Diencephalon (tissue), 1 donor: ENCODE measurements around the gene PTGIS. TPM values are rescaled to one million over a fixed set of nuclear protein-coding genes. Genes with fewer than 3 reads are reported as not detected.

Experiments
- total RNA-seq: library from RNA; depleted of rRNA; stranded (reverse); fragments of >200 nt; gene quantifications from one replicate; pipeline ENCODE4 v1.2.3, GENCODE V29; 2014

PTGIS gene
- 11.1 TPM for total RNA-seq

GRCh38 chr20:49567421-49568277, at the start of gene PTGIS:
TSS of gene PTGIS (minus strand) at chr20:49568137. CDS start at chr20:49568116, 21 bp downstream.

GRCh38 chr20:49482621-49483017, 85.3 kb downstream of the PTGIS start, which contains the start of gene KCNB1:
TSS of gene KCNB1 (minus strand) at chr20:49482668. CDS start at chr20:49482480, 188 bp downstream.

Other genes starting within 250 kb of the PTGIS start
- gene KCNB1, start 85.5 kb downstream of the PTGIS start, total RNA-seq = 14.8 TPM
- 76.8 TPM for gene B4GALT5, start 145.7 kb upstream of the PTGIS start, total RNA-seq
- 10.4 TPM for gene SLC9A8, start 244.7 kb upstream of the PTGIS start, total RNA-seq